Stimulated activated CD8-positive, alpha-beta memory T cell treated with anti-CD3 and anti-CD28 coated beads, Interleukin-4, amount 100 ng/mL, for 24 hours (primary cell): ENCODE results near the gene PALM3.
"Not testable (repeated sequence)": the region's sequence is repeated elsewhere in the genome, so short reads cannot be mapped to it uniquely, and the experiment has no call there.

Experiments used
- DNase-seq: peaks from one replicate; pipeline ENCODE4 v3.0.0-alpha.2; 2020; ENCODE audit warnings: low read depth

PALM3 gene

GRCh38 chr19:14031719-14032480 lies 30.0 kb downstream of the PALM3 start, which contains the start of gene IL27RA:
Gene IL27RA (plus strand): TSS chr19:14031762. CDS start chr19:14031873, 111 bp downstream.
- DNase-seq: peak; percentile 67

GRCh38 chr19:14030997-14031718 lies 30.7 kb downstream of the PALM3 start:
- DNase-seq: no peak

- no peak for DNase-seq
These were observed 33.0 kb downstream of the PALM3 start for GRCh38 chr19:14028901-14029300.

GRCh38 chr19:14027856-14028450 lies 33.9 kb downstream of the PALM3 start, which contains the start of gene RLN3:
Gene RLN3 (plus strand): TSS chr19:14028148. CDS start chr19:14028205, 57 bp downstream.
- DNase-seq: no peak

- DNase-seq: not testable (repeated sequence)
These were observed 35.2 kb downstream of the PALM3 start for GRCh38 chr19:14026652-14027192.

- no peak for DNase-seq
These were observed 38.3 kb downstream of the PALM3 start for GRCh38 chr19:14023404-14024235.

GRCh38 chr19:14022469-14022868 lies 39.4 kb downstream of the PALM3 start:
- DNase-seq: no peak

GRCh38 chr19:14021474-14021873 lies 40.4 kb downstream of the PALM3 start:
- no peak for DNase-seq

- not testable (repeated sequence) for DNase-seq
These were observed 42.1 kb downstream of the PALM3 start for GRCh38 chr19:14019739-14020138.

GRCh38 chr19:14019100-14019499 lies 42.8 kb downstream of the PALM3 start:
- DNase-seq: no peak

GRCh38 chr19:14015524-14016035 lies 46.3 kb downstream of the PALM3 start:
- DNase-seq: no peak

- no peak for DNase-seq
These were observed 49.4 kb downstream of the PALM3 start for GRCh38 chr19:14012378-14012915.

- DNase-seq: no peak
These were observed 54.9 kb downstream of the PALM3 start for GRCh38 chr19:14006766-14007562.

GRCh38 chr19:14006085-14006765 lies 55.7 kb downstream of the PALM3 start, which contains the start of gene RFX1:
Gene RFX1 (minus strand): TSS chr19:14006320. CDS start chr19:13993843, 12,477 bp downstream.
- peak; percentile 100 for DNase-seq

GRCh38 chr19:14005349-14006084 lies 56.4 kb downstream of the PALM3 start:
- DNase-seq: peak; percentile 82

GRCh38 chr19:14004619-14005348 lies 57.1 kb downstream of the PALM3 start:
- DNase-seq: no peak
